Subcutaneous abdominal adipose tissue (tissue), 5 donors: ENCODE results near the gene GATD1.

ENCODE experiments used
- H3K27ac ChIP-seq: one replicate; pipeline ENCODE4 v1.7.0; 2013; ENCODE audit warnings: low read depth, mild to moderate bottlenecking, inconsistent platforms, low read length, moderate library complexity
- H3K27me3 ChIP-seq, 5 donors: one replicate each; pipeline ENCODE4 v1.7.0; 2013; ENCODE audit warnings: low read length in 5 of 5, inconsistent platforms in 1 of 5; ENCODE audit not compliant: control insufficient read depth in 5 of 5, insufficient read depth in 4 of 5
- H3K36me3 ChIP-seq, 5 donors: one replicate each; pipeline ENCODE4 v1.7.0; 2013; ENCODE audit warnings: low read length in 5 of 5; ENCODE audit not compliant: control insufficient read depth in 5 of 5, insufficient read depth in 5 of 5
- H3K4me1 ChIP-seq, 5 donors: one replicate each; pipeline ENCODE4 v1.7.0; 2013; ENCODE audit warnings: low read length in 5 of 5, mild to moderate bottlenecking in 3 of 5, moderate library complexity in 1 of 5; ENCODE audit not compliant: control insufficient read depth in 5 of 5, insufficient read depth in 5 of 5
- H3K4me3 ChIP-seq, 5 donors: one replicate each; pipeline ENCODE4 v1.7.0; 2013; ENCODE audit warnings: low read length in 5 of 5, low read depth in 1 of 5
- H3K9ac ChIP-seq, 5 donors: one replicate each; pipeline ENCODE4 v1.7.0; 2013; ENCODE audit warnings: low read length in 5 of 5, mild to moderate bottlenecking in 4 of 5, moderate library complexity in 3 of 5
- H3K9me3 ChIP-seq, 5 donors: one replicate each; pipeline ENCODE4 v1.7.0; 2013; ENCODE audit warnings: low read length in 5 of 5; ENCODE audit not compliant: control insufficient read depth in 5 of 5
- donor health status: healthy.
- donor health status: healthy.
- donor health status: healthy.
- donor health status: healthy.
- donor health status: healthy.

GATD1 gene

DNA sequence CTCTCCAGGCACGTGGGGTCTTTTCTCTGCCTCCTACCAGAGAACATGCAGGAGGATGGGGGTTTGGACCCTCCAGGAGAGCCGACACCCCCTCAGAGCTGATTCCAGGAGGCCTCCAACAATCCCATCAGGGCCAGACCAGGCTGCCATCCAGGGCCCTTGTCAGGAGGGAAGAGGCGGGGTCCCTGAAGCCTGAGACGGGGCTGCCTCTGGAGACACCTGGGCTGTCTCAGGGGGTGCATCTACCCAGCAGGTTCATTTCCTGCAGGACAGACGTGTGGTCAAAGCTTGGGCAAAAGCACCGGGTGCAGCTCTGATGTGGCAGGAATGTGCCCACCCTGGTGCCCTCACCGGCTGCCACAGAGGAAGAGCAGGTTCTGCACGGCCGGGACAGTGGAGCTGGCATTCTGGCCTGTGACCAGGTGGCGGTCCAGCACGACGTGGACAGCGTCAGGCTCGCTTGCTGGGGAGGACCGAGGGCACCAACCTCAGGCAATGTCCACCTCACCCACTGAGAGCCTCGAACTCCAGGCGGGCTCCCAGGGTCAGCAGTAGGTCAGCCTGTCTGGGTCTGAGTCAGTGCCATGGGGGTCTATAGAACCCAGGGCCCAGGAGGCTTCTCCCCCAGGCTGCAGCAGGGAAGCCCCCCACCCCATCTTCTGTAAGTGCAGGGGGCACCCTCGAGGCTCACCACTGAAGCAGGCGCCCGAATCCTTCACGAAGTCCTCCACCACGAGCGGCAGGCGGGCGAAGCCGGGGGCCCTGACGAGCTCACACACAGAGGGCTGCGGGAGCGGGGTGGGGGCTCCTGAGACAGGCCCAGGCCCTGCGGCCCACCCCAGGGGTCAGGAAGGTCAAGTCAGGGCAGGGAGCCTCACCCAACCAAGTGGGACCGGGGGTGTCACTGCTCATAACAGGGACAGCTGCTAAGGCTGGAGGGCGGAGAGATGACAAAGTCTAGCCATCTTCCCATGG, 6.4 kb downstream of the GATD1 start:
- Histone ChIP-seq H3K9ac (peak overlapping the region in 1 of 5 donors; percentile 17), H3K4me3 (no peak overlapping the region), H3K27me3 (no peaks in the 10 kb centered on the region), H3K4me1 (peaks cover 1 to 36% (median 12%) of the 10 kb centered on the region in 5 donors), H3K9me3 (no peaks in the 10 kb centered on the region), H3K27ac (no peak overlapping the region), H3K36me3 (peaks cover 0 to 60% (median 51%) of the 10 kb centered on the region in 5 donors)

DNA sequence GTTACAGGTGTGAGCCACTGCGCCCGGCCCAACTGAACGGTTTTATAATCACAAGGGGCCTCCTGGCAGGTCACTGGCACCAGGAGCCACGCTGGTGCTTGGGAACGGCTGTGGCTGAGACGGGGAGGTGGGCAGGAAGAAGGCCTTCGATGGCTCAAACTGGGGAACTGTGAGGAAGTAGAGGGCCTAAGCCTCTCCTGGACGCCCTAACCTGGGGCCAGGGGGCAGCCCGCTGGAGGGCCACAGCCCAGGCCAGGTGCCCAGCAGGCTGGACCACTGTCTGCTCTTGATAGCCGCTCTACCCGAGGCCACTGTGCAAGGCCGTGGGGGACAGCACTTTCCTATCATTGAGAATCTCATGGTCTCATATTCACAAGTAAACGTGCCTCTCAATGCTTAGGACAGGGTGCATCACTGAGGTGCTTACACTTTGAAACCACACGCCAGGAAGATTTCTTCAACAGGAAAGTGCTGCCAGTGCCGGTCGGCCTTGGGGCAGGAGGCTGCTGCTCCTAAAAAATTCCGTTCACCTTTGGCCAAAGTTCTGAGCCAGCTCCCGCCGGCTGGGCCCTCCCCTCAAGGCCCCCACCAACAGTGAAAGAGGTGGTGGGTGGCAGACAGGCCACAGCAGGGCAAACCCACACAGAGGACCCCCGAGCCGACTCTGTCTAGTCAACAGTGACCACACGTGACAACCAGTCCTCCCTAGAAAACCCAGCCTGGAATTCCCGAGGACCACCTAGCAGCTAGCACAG, 7.2 kb downstream of the GATD1 start:
- Histone ChIP-seq H3K27me3 (no peaks in the 10 kb centered on the region), H3K9me3 (no peaks in the 10 kb centered on the region), H3K27ac (no peak overlapping the region), H3K9ac (peak overlapping the region in 1 of 5 donors; percentile 17), H3K4me3 (no peak overlapping the region), H3K4me1 (peaks cover 0 to 27% (median 4%) of the 10 kb centered on the region in 5 donors), H3K36me3 (peaks cover 0 to 67% (median 54%) of the 10 kb centered on the region in 5 donors)

DNA sequence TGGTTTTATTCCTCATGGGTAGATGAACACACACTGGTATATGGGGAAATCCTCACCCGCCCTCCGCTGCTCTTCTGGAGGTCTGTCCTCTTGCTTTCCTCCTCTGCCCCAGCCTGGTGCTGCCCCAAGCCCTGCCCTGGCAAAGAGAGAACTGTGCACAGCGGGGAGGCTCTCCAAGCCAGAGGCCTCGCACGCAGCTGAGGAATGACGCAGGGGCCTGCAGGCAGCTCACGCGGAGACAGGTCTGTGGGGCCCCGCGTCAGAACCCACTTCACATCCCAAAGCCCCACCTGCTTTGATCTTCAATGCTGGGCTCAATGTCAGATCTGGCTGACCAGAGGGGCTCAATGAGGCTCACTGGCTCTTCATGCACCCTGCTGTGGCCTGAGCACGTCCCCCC, 10.0 kb downstream of the GATD1 start:
- Histone ChIP-seq H3K36me3 (peaks cover 0 to 74% (median 64%) of the 10 kb centered on the region in 5 donors), H3K27ac (no peak overlapping the region), H3K9ac (no peak overlapping the region)

DNA sequence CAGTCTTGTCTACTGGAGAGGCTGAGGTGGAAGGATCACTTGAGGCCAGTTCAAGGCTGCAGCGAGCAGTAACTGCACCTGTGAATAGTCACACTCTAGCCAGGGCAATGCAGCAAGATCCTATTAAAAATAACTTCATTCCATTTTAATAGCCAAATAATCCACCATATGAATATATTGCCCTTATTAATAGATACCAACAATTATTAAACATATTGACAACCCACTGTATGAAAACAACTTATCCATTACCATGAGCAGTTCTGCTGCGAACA, 10.4 kb downstream of the GATD1 start:
- peak overlapping the region; percentile 50 for H3K27ac ChIP-seq
- H3K36me3 ChIP-seq: peaks cover 0 to 73% (median 62%) of the 10 kb centered on the region in 5 donors
- no peak overlapping the region for H3K9ac ChIP-seq
- H3K9me3 ChIP-seq: no peaks in the 10 kb centered on the region
- H3K4me1 ChIP-seq: peaks cover 0 to 27% (median 7%) of the 10 kb centered on the region in 5 donors
- H3K4me3 ChIP-seq: no peak overlapping the region
- no peaks in the 10 kb centered on the region for H3K27me3 ChIP-seq

More for the DNA sequence above, 10.0 kb downstream of the GATD1 start:
- Histone ChIP-seq H3K4me1 (peaks cover 0 to 25% (median 4%) of the 10 kb centered on the region in 5 donors), H3K9me3 (no peaks in the 10 kb centered on the region), H3K4me3 (no peak overlapping the region), H3K27me3 (no peaks in the 10 kb centered on the region)

DNA sequence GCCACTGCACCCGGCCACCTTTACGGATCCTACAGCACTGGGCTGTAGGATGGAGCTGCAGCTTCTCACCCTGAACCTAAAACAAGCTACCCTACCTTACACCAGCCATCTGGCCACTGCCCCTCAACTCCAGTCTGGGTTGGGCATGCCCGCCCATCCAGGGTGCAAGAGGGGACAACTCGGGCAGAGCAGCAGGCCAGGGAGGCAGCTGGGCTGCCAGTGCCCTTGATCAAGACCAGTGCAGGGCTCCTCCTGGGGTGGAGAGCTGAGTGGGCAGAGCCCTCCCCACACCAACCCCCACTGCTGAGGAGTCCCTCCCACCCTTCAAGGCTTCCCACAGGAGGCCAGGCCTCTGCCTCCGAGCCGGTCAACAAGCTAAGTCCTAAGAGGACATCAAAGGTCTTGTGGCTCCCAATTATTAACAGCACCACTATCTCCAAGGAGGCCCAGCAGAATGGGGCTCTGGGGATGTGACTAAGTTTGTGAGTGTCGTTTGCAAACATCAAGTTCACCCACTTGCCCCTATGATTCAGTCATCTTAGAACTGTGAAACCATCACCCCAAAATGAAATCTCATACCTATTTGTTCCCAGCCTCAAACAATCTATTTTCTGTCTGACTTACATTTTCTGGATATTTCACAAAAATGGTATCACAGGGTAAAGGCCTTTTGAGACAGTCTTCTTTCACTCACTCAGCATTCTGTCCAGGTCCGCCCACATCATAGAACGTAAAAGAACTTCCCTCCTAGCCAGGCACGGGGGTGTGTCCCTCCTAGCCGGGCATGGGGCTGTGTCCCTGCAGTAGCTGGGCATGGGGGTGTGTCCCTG, 11.0 kb downstream of the GATD1 start:
- H3K36me3 ChIP-seq: peaks cover 0 to 73% (median 61%) of the 10 kb centered on the region in 5 donors
- H3K9ac ChIP-seq: no peak overlapping the region
- H3K27me3 ChIP-seq: no peaks in the 10 kb centered on the region
- H3K4me3 ChIP-seq: no peak overlapping the region
- no peaks in the 10 kb centered on the region for H3K9me3 ChIP-seq
- peak overlapping the region; percentile 50 for H3K27ac ChIP-seq
- peaks cover 0 to 27% (median 7%) of the 10 kb centered on the region in 5 donors for H3K4me1 ChIP-seq

DNA sequence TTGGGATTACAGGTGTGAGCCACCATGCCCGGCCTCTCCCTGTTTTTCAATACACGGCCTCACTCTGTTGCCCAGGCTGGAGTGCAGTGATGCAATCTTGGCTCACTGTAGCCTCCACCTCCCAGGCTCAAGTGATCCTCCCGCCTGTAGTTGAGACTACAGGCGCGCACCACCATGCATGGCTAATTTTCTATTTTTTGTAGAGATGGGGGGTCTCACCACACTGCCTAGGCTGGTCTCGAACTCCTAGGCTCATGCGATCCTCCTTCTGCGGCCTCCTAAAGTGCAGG, 11.5 kb downstream of the GATD1 start:
- no peak overlapping the region for H3K9ac ChIP-seq
- peaks cover 0 to 73% (median 59%) of the 10 kb centered on the region in 5 donors for H3K36me3 ChIP-seq
- no peaks in the 10 kb centered on the region for H3K9me3 ChIP-seq
- no peak overlapping the region for H3K4me3 ChIP-seq
- H3K27ac ChIP-seq: peak overlapping the region; percentile 50
- peaks cover 0 to 27% (median 7%) of the 10 kb centered on the region in 5 donors for H3K4me1 ChIP-seq
- no peaks in the 10 kb centered on the region for H3K27me3 ChIP-seq

DNA sequence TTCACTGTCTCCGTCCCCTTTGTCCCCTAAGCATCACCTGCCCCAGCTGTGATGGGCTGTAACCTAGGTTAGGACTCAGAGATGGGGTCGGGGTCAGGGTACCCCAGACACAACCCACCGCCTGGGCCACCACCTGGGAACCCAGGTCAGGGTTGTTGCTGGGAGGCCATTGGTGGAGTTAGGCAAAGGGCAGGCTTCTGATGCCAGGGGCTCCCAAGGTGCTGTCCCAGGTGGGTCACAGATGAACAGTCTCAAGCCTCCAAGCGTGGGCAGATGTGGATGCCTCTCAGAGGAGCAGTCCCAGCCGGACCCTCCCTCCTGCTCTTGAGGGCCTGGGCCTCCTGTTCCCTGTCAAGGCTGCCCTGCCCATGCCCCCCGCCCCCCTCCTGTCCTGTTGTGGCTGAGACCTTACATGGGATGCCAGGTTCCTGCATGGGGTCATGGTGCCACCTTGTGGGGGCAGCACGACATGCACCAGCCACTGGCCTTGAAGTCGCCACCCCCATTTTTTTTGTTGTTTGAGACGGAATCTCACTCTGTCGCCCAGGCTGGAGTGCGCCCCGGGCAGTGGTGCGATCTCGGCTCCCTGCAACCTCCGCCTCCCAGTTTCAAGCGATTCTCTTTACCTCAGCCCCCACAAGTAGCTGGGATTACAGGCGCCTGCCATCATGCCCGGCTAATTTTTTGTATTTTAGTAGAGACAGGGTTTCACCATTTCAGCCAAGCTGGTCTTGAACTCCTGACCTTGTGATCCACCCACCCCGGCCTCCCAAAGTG, 12.1 kb downstream of the GATD1 start:
- no peak overlapping the region for H3K9ac ChIP-seq
- no peak overlapping the region for H3K4me3 ChIP-seq
- H3K36me3 ChIP-seq: peaks cover 0 to 73% (median 56%) of the 10 kb centered on the region in 5 donors

DNA sequence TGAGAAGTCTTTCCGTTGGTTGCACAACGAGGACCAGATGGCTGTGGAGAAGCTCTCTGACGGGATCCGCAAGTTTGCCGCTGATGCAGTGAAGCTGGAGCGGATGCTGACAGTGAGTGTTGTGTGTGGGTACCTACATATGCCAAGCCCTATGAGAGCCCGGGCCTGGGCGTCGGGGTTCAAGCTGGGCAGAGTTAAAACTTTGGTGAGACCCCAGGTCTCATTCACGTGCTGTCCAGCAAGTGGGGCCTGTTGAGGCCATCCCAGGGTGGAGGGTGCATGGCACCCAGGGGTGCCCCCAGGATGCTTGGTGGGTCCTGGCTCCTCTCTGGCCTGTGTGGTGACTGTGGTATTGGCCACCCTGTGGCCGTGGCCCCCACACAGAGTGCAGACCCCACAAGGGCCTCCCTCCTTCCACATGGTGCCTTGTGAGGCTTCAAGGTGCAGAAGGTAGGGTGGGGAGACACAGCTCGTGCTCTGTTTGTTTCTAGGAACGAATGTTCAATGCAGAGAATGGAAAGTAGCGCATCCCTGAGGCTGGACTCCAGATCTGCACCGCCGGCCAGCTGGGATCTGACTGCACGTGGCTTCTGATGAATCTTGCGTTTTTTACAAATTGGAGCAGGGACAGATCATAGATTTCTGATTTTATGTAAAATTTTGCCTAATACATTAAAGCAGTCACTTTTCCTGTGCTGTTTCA, 12.8 kb downstream of the GATD1 start:
- H3K4me3 ChIP-seq: no peak overlapping the region
- H3K27me3 ChIP-seq: no peaks in the 10 kb centered on the region
- peak overlapping the region; percentile 60 for H3K27ac ChIP-seq
- no peak overlapping the region for H3K9ac ChIP-seq
- peaks cover 0 to 35% (median 7%) of the 10 kb centered on the region in 5 donors for H3K4me1 ChIP-seq
- H3K36me3 ChIP-seq: peaks cover 0 to 75% (median 58%) of the 10 kb centered on the region in 5 donors
- H3K9me3 ChIP-seq: no peaks in the 10 kb centered on the region

More for the DNA sequence above, 12.1 kb downstream of the GATD1 start:
- Histone ChIP-seq H3K9me3 (no peaks in the 10 kb centered on the region), H3K4me1 (peaks cover 0 to 30% (median 7%) of the 10 kb centered on the region in 5 donors), H3K27me3 (no peaks in the 10 kb centered on the region), H3K27ac (peak overlapping the region; percentile 60)
